ENCODE data around the gene AFF2.

The AFF2 gene

DNA sequence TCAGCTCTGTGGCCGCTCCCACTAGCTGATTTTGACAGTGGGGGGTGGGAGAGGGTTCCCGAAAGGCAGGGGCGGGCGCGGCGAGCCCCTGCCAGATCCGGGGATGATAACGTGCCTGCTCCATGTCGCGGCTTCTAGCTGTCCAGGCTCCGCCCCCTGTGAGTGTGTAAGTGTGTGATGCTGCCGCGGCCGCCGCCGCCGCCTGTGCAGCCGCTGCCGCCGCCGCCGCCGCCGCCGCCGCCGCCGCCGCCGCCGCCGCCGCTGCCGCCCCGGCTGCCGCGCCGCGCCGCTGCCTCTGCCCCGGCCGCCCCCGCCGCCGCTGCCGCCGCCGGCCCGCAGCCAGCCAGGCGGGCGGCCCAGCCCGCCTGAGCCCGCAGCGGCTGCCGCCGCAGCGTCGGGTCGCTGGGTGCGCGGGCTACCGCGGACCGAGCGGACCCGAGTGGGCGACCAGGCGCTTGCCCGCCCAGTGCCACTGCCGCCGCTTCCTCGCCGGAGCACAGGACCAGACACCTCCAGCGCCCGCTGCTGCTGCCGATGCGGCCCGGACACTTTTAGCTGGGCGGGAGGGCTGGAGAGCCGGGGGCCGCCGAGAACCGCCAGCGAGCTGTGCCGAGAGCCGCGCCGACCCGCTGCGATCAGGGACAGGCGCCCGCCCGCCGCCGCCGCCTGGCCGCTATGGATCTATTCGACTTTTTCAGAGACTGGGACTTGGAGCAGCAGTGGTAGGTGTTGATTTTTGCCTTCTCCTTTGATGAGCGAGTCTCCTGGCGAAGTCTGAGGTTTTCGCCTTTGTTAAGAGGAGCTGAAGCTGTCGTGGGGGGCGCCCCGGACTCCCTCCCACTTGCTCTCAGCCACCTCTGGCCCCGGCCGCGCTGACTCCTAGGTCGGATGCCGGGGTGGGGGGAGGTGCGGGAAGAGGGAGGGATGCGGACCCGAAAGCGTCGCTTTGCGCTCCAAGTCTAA, at the start of gene AFF2:
TSS of gene AFF2 (plus strand) at position 195 of the 963 bp plus-strand sequence. CDS start at position 676, 481 bp downstream.
- H3K9me3 Mint-ChIP-seq = no peaks in the 10 kb centered on the region
- CTCF ChIA-PET = interaction anchor here (1.1 kb wide), 1 partner anchor 228 kb away, joined by 4 read pairs; no protein-coding TSS in a partner anchor
- H3K4me1 Mint-ChIP-seq = peaks cover 20% of the 10 kb centered on the region
- no peak within 1 kb of the TSS for H3K27ac Mint-ChIP-seq
- peaks cover 22% of the 10 kb centered on the region for H3K27me3 Mint-ChIP-seq
- H3K4me3 Mint-ChIP-seq = peak within 1 kb of the TSS; percentile 75
- DNase-seq = peak; percentile 60
- no peaks in the 10 kb centered on the region for H3K36me3 Mint-ChIP-seq

DNA sequence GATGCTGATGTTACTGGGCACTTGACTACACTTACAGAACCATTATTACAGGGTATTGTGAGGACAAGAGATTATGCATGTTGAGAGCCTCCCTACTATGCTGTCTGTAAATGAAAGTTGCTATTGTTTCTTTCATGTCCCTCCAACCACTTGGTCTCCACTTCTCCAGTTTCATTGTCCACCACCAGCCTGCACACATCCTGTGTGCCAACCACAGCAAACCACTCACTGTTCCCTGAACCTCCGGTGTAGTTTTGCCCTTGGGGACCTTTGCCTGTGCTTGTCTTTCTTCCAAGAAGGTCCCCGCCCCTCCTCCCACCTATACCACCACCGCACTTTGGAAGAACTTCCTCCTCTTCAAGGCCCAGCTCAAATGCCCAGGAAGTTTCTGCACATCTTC, 43.1 kb upstream of the AFF2 start:
- no peak for DNase-seq
- CTCF ChIA-PET = no interaction called here
- no peaks in the 10 kb centered on the region for H3K27me3 Mint-ChIP-seq
- no peaks in the 10 kb centered on the region for H3K36me3 Mint-ChIP-seq
- no peak overlapping the region for H3K27ac Mint-ChIP-seq
- H3K4me1 Mint-ChIP-seq = no peaks in the 10 kb centered on the region
- H3K4me3 Mint-ChIP-seq = no peak overlapping the region
- no peaks in the 10 kb centered on the region for H3K9me3 Mint-ChIP-seq

DNA sequence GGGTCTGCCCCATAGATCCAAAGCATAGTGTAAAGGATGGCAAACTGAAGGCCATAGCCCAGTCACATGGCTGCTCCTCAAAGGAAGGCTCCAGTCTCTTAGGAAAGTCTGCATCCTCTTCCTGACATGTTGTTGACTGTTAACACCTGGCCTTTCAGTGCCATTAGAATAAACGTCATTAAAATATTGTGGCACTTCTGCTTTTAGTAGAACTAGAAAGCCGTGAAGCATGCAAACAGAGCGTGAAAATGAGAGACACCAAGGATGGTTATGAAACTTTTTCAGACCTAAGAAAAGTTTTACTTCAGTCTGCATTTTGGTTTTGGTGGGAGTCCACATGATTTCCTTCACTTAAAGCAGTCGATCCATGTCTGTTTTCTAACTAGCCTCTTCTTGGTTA, 41.1 kb upstream of the AFF2 start:
- Mint-ChIP-seq H3K36me3 (no peaks in the 10 kb centered on the region), H3K27ac (no peak overlapping the region), H3K4me3 (no peak overlapping the region), H3K4me1 (no peaks in the 10 kb centered on the region), H3K9me3 (no peaks in the 10 kb centered on the region), H3K27me3 (no peaks in the 10 kb centered on the region)
- DNase-seq = no peak
- CTCF ChIA-PET = no interaction called here

DNA sequence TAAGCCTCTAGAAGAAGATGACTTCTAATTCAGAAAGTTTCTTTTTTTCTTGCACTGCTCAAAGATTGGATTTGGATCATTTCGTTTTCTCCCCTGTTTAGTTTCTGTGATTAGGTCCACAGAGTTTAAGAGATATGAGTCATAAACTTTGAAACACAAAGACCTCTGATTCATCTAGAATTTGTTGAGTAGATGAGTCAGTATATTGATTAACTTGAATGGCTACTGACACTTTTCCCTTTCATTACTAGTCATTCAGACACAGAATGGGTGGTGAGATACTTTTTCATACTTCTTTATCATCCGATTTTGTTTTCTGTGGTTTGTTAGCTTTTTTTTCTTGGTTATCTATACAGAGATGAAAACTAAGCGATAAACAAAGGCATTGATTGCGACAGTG, 34.1 kb upstream of the AFF2 start:
- no peak for DNase-seq
- H3K27me3 Mint-ChIP-seq = no peaks in the 10 kb centered on the region
- CTCF ChIA-PET = no interaction called here

DNA sequence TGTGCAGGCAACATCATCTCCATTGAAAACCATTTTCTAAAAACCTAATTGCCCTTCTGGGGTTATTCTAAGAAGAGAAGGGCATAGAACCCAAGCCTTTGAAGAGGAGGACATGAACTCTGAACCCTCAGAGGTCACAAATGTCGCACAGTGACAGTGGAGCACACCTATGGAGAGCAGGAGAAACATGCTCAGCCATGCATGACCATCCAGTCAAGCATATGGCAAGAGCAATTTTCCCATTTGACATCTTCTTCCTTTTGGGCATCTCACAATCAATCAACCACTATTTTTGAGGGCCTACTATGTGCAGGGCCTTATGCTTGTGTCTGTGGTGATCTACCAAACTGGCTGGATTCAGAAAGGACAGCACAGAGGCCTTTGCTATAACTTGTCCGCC, 30.1 kb upstream of the AFF2 start:
- DNase-seq = no peak
- Mint-ChIP-seq H3K27ac (no peak overlapping the region), H3K4me3 (no peak overlapping the region), H3K36me3 (no peaks in the 10 kb centered on the region), H3K9me3 (no peaks in the 10 kb centered on the region), H3K4me1 (no peaks in the 10 kb centered on the region), H3K27me3 (no peaks in the 10 kb centered on the region)
- CTCF ChIA-PET = no interaction called here

More for the DNA sequence above, 34.1 kb upstream of the AFF2 start:
- no peaks in the 10 kb centered on the region for H3K36me3 Mint-ChIP-seq
- H3K9me3 Mint-ChIP-seq = no peaks in the 10 kb centered on the region
- no peak overlapping the region for H3K27ac Mint-ChIP-seq
- no peaks in the 10 kb centered on the region for H3K4me1 Mint-ChIP-seq
- H3K4me3 Mint-ChIP-seq = no peak overlapping the region

DNA sequence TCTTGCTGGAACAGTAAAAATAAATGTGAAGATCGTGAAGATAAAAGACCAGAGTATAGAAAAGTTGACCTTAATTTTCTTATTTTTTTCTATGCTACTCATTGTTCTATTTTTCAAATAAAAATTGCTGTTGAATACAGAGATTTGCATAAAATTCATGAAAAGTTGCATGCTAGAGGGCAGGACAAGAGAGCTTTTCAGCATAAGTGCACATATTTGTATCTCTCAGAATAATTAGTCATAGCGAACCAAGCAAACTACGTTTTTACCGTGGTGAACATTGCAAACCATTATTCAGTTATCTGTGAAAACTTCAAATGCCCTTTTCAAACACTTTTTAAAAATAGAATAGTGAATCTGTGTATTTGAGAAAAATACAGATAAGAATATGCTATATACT, 26.4 kb upstream of the AFF2 start:
- CTCF ChIA-PET = no interaction called here
- H3K27me3 Mint-ChIP-seq = no peaks in the 10 kb centered on the region

DNA sequence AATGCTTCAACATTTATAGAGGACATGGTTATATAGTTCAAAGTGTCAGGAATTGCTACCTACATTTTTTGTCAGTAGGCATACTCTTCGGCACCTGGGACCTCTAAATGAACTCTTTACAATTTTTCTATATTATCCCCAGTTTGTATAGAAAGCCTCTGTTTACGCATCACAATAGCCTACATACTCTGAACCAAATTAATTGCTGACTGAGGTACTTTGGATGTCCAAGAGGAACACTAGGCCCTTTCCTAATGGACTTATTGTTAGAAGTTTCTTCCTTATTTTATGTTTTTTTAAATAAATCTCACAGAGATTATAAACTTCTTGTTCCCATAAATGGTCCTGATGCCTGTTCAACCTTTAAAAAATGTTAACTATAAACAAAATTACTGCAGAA, 8.4 kb upstream of the AFF2 start:
- Mint-ChIP-seq H3K27me3 (no peaks in the 10 kb centered on the region), H3K4me1 (no peaks in the 10 kb centered on the region), H3K9me3 (no peaks in the 10 kb centered on the region), H3K36me3 (no peaks in the 10 kb centered on the region), H3K27ac (no peak overlapping the region), H3K4me3 (no peak overlapping the region)
- CTCF ChIA-PET = no interaction called here
- DNase-seq = no peak

More for the DNA sequence above, 26.4 kb upstream of the AFF2 start:
- H3K9me3 Mint-ChIP-seq = no peaks in the 10 kb centered on the region
- no peak overlapping the region for H3K27ac Mint-ChIP-seq
- no peaks in the 10 kb centered on the region for H3K36me3 Mint-ChIP-seq
- DNase-seq = no peak
- no peak overlapping the region for H3K4me3 Mint-ChIP-seq
- no peaks in the 10 kb centered on the region for H3K4me1 Mint-ChIP-seq

GRCh38 chrX:148495176-148495575, 5.2 kb upstream of the AFF2 start:
- CTCF ChIA-PET = no interaction called here
- Mint-ChIP-seq H3K4me1 (peaks cover 15% of the 10 kb centered on the region), H3K4me3 (no peak overlapping the region), H3K27me3 (peaks cover 9% of the 10 kb centered on the region), H3K9me3 (no peaks in the 10 kb centered on the region), H3K27ac (no peak overlapping the region), H3K36me3 (no peaks in the 10 kb centered on the region)
- DNase-seq = no peak

GRCh38 chrX:148498067-148498466, 2.4 kb upstream of the AFF2 start:
- H3K27ac Mint-ChIP-seq = no peak overlapping the region
- no peak for DNase-seq

GRCh38 chrX:148499638-148500422, 587 bp upstream of the AFF2 start:
- CTCF ChIA-PET = no interaction called here
- Mint-ChIP-seq H3K27ac (no peak overlapping the region), H3K27me3 (peaks cover 22% of the 10 kb centered on the region), H3K9me3 (no peaks in the 10 kb centered on the region), H3K4me1 (peaks cover 20% of the 10 kb centered on the region), H3K4me3 (peak overlapping the region; percentile 23), H3K36me3 (no peaks in the 10 kb centered on the region)
- no peak for DNase-seq

More at GRCh38 chrX:148498067-148498466, 2.4 kb upstream of the AFF2 start:
- peaks cover 22% of the 10 kb centered on the region for H3K27me3 Mint-ChIP-seq
- H3K9me3 Mint-ChIP-seq = no peaks in the 10 kb centered on the region
- H3K4me3 Mint-ChIP-seq = no peak overlapping the region
- peaks cover 20% of the 10 kb centered on the region for H3K4me1 Mint-ChIP-seq
- H3K36me3 Mint-ChIP-seq = no peaks in the 10 kb centered on the region
- CTCF ChIA-PET = no interaction called here

GRCh38 chrX:148501386-148502066, 1.1 kb downstream of the AFF2 start:
- H3K4me1 Mint-ChIP-seq = peaks cover 20% of the 10 kb centered on the region

DNA sequence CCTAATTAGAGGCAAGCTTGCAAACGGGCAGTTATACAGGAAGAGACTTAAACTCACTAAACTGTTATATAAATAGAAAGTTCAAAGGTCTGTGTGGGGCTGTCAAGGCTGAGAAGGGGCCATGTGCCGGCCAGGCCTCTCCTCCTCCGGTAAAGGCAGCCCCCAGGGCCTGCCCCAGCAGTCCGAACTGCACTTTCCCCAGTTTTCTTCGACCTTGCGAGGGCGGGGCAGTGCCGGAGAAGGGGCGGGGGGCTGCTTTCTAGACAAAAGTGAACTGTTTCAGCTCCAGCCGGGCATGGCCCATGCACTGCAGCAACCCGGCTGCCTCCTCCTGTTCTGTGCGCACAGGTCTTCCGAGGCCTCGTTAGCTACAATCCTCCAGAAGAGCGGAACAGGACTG, 4.1 kb downstream of the AFF2 start:
- H3K4me3 Mint-ChIP-seq = no peak overlapping the region
- H3K27me3 Mint-ChIP-seq = peaks cover 19% of the 10 kb centered on the region
- CTCF ChIA-PET = no interaction called here
- no peak for DNase-seq
- no peaks in the 10 kb centered on the region for H3K9me3 Mint-ChIP-seq
- H3K4me1 Mint-ChIP-seq = peaks cover 5% of the 10 kb centered on the region
- H3K36me3 Mint-ChIP-seq = no peaks in the 10 kb centered on the region
- H3K27ac Mint-ChIP-seq = no peak overlapping the region

More at GRCh38 chrX:148501386-148502066, 1.1 kb downstream of the AFF2 start:
- Mint-ChIP-seq H3K9me3 (no peaks in the 10 kb centered on the region), H3K27ac (no peak overlapping the region), H3K27me3 (peaks cover 22% of the 10 kb centered on the region), H3K4me3 (peak overlapping the region; percentile 75), H3K36me3 (no peaks in the 10 kb centered on the region)
- no peak for DNase-seq
- CTCF ChIA-PET = interaction anchor here (0.6 to 1.1 kb wide), 2 partner anchors 122 to 229 kb away, joined by 3 to 4 read pairs; no protein-coding TSS in a partner anchor

DNA sequence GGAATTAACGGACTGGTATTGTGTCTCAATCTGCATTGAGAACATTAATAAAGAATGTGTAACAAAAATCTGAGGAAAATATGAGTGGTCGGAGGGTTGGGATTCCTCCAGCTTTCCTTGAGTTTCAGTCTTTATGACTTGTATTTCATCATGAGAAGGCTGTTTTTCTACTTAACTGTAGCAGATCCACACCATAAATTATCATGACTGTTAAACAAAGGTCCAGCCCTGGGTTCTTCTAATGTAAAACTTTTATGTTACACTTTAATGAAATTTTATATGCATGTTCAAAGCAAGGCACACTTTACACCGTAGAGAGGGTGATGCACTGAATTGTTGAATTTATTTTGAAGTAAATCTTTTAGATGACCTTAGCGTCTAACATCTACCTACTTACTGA, 7.0 kb downstream of the AFF2 start:
- Mint-ChIP-seq H3K4me3 (no peak overlapping the region), H3K27ac (no peak overlapping the region), H3K27me3 (no peaks in the 10 kb centered on the region), H3K9me3 (no peaks in the 10 kb centered on the region), H3K36me3 (no peaks in the 10 kb centered on the region), H3K4me1 (no peaks in the 10 kb centered on the region)
- DNase-seq = no peak
- CTCF ChIA-PET = no interaction called here

GRCh38 chrX:148512453-148512852, 12.0 kb downstream of the AFF2 start:
- Mint-ChIP-seq H3K9me3 (no peaks in the 10 kb centered on the region), H3K27ac (no peak overlapping the region)

More at GRCh38 chrX:148512453-148512852, 12.0 kb downstream of the AFF2 start:
- DNase-seq = no peak
- CTCF ChIA-PET = no interaction called here
- Mint-ChIP-seq H3K4me1 (no peaks in the 10 kb centered on the region), H3K27me3 (no peaks in the 10 kb centered on the region), H3K4me3 (no peak overlapping the region), H3K36me3 (no peaks in the 10 kb centered on the region)

Data from activated naive CD4-positive, alpha-beta T cell treated with anti-CD3 and anti-CD28 coated beads, Interleukin-2, amount 10 ng/mL, durations not matched to agents 7 days and 5 days (primary cell).